A673 (cell line): Measurements from ENCODE around the gene MAML3.

Experiments used
- EZH2 ChIP-seq: fragments of 200-600 bp; sonication (generic); IDR thresholded peaks from 2 replicates; pipeline ENCODE4 v1.6.1; 2017; ENCODE audit warnings: borderline replicate concordance, low read depth, mild to moderate bottlenecking, mixed read lengths, antibody characterized with exemption, low read length; ENCODE audit not compliant: poor library complexity, severe bottlenecking
- TF ChIP-seq, protein P1 (sequence below): fragments of 300-800, 200-600 bp; sonication (generic); conservative IDR thresholded peaks from 2 replicates; pipeline ENCODE4 v1.5.1; 2017; ENCODE audit warnings: low read depth, mild to moderate bottlenecking, antibody characterized with exemption, low read length, moderate library complexity, mixed read lengths

DNA sequence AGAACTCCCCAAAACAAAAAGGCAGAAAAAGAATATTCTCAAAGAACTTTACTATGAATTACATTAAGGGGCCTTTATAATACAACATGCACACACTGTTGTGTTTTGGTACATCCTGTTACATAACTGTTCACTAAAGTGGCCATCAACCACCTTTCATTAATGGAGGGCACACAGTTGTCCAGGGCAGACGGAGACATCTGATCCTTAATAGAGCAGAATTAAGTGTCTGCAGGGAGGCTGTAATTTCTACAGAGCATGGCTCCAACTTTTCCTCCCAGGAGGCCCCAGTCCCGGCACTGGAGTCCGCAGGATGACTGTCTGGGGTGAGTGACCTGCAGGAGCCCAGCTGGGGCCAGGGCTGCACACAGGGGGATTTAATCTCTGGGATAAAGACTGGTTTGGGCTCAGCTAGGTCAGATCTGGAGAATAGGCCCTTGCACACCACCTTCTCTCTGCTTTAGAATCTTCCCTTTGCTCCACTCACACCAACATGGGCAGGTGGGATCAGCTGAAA, 233.4 kb downstream of the MAML3 start:
- TF ChIP-seq, protein P1, sequence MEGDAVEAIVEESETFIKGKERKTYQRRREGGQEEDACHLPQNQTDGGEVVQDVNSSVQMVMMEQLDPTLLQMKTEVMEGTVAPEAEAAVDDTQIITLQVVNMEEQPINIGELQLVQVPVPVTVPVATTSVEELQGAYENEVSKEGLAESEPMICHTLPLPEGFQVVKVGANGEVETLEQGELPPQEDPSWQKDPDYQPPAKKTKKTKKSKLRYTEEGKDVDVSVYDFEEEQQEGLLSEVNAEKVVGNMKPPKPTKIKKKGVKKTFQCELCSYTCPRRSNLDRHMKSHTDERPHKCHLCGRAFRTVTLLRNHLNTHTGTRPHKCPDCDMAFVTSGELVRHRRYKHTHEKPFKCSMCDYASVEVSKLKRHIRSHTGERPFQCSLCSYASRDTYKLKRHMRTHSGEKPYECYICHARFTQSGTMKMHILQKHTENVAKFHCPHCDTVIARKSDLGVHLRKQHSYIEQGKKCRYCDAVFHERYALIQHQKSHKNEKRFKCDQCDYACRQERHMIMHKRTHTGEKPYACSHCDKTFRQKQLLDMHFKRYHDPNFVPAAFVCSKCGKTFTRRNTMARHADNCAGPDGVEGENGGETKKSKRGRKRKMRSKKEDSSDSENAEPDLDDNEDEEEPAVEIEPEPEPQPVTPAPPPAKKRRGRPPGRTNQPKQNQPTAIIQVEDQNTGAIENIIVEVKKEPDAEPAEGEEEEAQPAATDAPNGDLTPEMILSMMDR: no peak
- TF ChIP-seq EZH2: no peak
